Measurements from ENCODE around the gene ARF4.

DNA sequence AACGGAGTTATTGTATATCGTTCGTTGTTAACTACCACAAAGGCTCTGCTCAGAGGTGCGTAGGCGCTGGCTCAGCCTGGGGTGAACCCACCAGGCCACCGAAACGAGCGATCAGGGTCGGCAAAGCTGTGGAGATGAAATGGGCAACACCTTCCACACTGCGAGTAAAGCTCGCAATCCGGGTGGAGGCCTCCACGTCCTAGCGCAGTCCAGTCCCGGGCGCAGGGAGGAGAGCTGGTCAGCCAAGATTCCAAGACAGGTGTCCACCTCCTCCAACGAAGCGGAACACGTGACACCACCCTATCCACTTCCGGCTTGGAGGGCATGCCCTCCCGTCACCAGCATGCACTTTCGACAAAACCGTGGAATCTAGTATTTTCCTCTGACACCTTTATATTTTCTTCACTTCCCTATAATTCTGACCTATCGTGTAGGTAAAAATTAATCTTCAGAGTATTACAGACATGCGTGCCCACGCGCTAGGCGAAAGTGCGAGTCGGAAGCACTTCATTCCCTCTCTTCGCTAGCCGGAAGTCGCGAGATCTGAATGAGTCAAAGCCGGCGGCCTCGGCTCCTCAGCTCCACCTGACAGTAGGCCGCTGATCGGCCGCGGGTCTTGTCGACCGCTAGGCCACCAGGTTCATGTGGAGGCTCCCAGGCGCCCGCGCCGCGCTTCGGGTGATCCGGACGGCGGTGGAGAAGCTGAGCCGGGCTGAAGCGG is 41.2 kb downstream of the ARF4 start, which contains the start of gene PDE12:
- TF ChIP-seq, protein P1, sequence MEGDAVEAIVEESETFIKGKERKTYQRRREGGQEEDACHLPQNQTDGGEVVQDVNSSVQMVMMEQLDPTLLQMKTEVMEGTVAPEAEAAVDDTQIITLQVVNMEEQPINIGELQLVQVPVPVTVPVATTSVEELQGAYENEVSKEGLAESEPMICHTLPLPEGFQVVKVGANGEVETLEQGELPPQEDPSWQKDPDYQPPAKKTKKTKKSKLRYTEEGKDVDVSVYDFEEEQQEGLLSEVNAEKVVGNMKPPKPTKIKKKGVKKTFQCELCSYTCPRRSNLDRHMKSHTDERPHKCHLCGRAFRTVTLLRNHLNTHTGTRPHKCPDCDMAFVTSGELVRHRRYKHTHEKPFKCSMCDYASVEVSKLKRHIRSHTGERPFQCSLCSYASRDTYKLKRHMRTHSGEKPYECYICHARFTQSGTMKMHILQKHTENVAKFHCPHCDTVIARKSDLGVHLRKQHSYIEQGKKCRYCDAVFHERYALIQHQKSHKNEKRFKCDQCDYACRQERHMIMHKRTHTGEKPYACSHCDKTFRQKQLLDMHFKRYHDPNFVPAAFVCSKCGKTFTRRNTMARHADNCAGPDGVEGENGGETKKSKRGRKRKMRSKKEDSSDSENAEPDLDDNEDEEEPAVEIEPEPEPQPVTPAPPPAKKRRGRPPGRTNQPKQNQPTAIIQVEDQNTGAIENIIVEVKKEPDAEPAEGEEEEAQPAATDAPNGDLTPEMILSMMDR (conservative IDR thresholded peaks at IDR 0.05; ENCODE audit: low read depth in 2 of 2): no peak
- TF ChIP-seq POLR2AphosphoS5 (IDR thresholded peaks at IDR 0.05; ENCODE audit: low read depth) (peak; percentile 78), EZH2 (IDR thresholded peaks at IDR 0.05; ENCODE audit: low read depth, unreplicated experiment) (no peak)

Data from GM23338 (cell line).